Hepatocyte (in vitro differentiated cells): ENCODE measurements around the gene NUCKS1. TPM values are rescaled to one million over a fixed set of nuclear protein-coding genes. Genes with fewer than 3 reads are reported as not detected.

ENCODE experiments used
- DNase-seq: peaks from one replicate; pipeline ENCODE4 v3.0.0-alpha.2; 2016; ENCODE audit warnings: low spot score
- H2AFZ ChIP-seq: fragments of 200-600 bp; sonication (generic); 2 replicates; pipeline ENCODE4 v1.6.0; 2016; ENCODE audit warnings: antibody characterized with exemption, mild to moderate bottlenecking
- H3K27ac ChIP-seq: fragments of 200-600 bp; sonication (generic); 2 replicates; pipeline ENCODE4 v1.5.1; 2016; ENCODE audit warnings: mild to moderate bottlenecking
- H3K27me3 ChIP-seq: fragments of 200-600 bp; sonication (generic); 2 replicates; pipeline ENCODE4 v1.6.1; 2016
- H3K36me3 ChIP-seq: fragments of 200-600 bp; sonication (generic); replicated peaks from 2 replicates; pipeline ENCODE4 v1.5.1; 2016; ENCODE audit warnings: low read depth; ENCODE audit not compliant: insufficient read depth
- H3K4me1 ChIP-seq: fragments of 200-600 bp; sonication (generic); 2 replicates; pipeline ENCODE4 v1.5.1; 2016; ENCODE audit warnings: mild to moderate bottlenecking, moderate library complexity; ENCODE audit not compliant: insufficient read depth
- H3K4me2 ChIP-seq: fragments of 200-600 bp; sonication (generic); 2 replicates; pipeline ENCODE4 v1.6.0; 2016
- H3K4me3 ChIP-seq: fragments of 200-600 bp; sonication (generic); 2 replicates; pipeline ENCODE4 v1.5.1; 2016; ENCODE audit warnings: mild to moderate bottlenecking
- H3K79me2 ChIP-seq: fragments of 200-600 bp; sonication (generic); 2 replicates; pipeline ENCODE4 v1.6.0; 2017; ENCODE audit warnings: mild to moderate bottlenecking
- H3K9me2 ChIP-seq: fragments of 200-600 bp; sonication (generic); replicated peaks from 2 replicates; pipeline ENCODE4 v1.6.0; 2017; ENCODE audit warnings: mild to moderate bottlenecking; ENCODE audit not compliant: insufficient read depth
- H3K9me3 ChIP-seq: fragments of 200-600 bp; sonication (generic); 2 replicates; pipeline ENCODE4 v1.5.1; 2016; ENCODE audit warnings: low read depth, mild to moderate bottlenecking
- H4K20me1 ChIP-seq: fragments of 200-600 bp; sonication (generic); 2 replicates; pipeline ENCODE4 v1.6.0; 2016; ENCODE audit warnings: mild to moderate bottlenecking; ENCODE audit not compliant: insufficient read depth, poor library complexity, severe bottlenecking
- EZH2 ChIP-seq: fragments of 200-600 bp; sonication (generic); IDR thresholded peaks from 2 replicates; pipeline ENCODE4 v1.6.1; 2016; ENCODE audit warnings: antibody characterized with exemption, mild to moderate bottlenecking, borderline replicate concordance
- EZH2phosphoT487 ChIP-seq: fragments of 200-600 bp; sonication (generic); IDR thresholded peaks from one replicate; pipeline ENCODE4 v1.6.1; 2018; ENCODE audit warnings: antibody characterized with exemption, mild to moderate bottlenecking, low read depth, moderate library complexity; ENCODE audit not compliant: unreplicated experiment, severe bottlenecking
- WGBS: methylation state at CpG from one replicate; pipeline ENCODE4 v1.1.6; 2016; ENCODE audit warnings: low lambda C conversion rate; ENCODE audit errors: missing lambda C conversion rate; 5-methylcytosine and 5-hydroxymethylcytosine counted together
- polyA plus RNA-seq: library from polyadenylated mRNA; unstranded; fragments of >200 nt; fragmentation: Nextera tagmentation; extraction: Ambion mirVana; gene quantifications from 2 replicates; pipeline ENCODE4 v1.2.1, GENCODE V29; 2016
- total RNA-seq: library from RNA; depleted of rRNA; stranded (reverse); fragments of >200 nt; gene quantifications from 2 replicates; pipeline ENCODE4 v1.2.3, GENCODE V29; 2014
- TF ChIP-seq, protein P1 (sequence below): fragments of 200-600 bp; sonication (generic); IDR thresholded peaks from 2 replicates; pipeline ENCODE4 v1.5.1; 2016; ENCODE audit warnings: antibody characterized with exemption, mild to moderate bottlenecking; ENCODE audit not compliant: poor library complexity

Gene NUCKS1
- total and polyA plus RNA-seq, 2 experiments from 2014 or later, result 28.4 to 143 TPM

DNA sequence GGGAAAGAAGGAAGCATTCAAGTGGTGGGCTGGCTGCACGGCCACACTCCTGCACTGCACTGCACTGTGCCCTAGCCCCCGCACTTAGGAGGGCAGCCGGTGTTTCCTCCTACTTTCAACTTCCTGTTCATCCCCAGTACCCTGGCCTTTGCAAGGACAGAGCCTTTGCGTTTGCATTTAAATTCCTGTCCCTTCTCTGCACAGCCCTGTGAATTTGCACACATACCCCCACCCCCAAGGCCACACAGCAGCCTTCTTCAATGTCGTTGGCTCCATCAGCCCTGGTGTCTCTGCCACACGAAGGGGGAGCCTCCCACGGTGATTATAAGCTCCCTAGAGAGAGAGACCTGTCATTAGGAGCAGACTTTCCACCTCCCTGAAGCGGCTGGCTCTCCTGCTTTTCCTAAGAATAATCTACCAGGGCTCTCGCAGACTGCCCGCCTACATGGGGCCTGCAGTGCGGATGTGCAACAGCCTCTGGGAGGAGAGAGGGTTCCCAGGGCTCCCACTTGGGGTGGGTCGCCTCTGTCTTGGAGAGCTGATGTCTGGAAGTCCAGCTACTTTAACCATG lies 56.5 kb downstream of the NUCKS1 start:
- H3K4me1 ChIP-seq, result no peaks in the 10 kb centered on the region
- H3K4me2 ChIP-seq, result no peak overlapping the region
- TF ChIP-seq, protein P1, sequence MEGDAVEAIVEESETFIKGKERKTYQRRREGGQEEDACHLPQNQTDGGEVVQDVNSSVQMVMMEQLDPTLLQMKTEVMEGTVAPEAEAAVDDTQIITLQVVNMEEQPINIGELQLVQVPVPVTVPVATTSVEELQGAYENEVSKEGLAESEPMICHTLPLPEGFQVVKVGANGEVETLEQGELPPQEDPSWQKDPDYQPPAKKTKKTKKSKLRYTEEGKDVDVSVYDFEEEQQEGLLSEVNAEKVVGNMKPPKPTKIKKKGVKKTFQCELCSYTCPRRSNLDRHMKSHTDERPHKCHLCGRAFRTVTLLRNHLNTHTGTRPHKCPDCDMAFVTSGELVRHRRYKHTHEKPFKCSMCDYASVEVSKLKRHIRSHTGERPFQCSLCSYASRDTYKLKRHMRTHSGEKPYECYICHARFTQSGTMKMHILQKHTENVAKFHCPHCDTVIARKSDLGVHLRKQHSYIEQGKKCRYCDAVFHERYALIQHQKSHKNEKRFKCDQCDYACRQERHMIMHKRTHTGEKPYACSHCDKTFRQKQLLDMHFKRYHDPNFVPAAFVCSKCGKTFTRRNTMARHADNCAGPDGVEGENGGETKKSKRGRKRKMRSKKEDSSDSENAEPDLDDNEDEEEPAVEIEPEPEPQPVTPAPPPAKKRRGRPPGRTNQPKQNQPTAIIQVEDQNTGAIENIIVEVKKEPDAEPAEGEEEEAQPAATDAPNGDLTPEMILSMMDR, result no peak
- TF ChIP-seq EZH2 (no peak), EZH2phosphoT487 (no peak)
- no peaks in the 10 kb centered on the region for H4K20me1 ChIP-seq
- no peaks in the 10 kb centered on the region for H3K79me2 ChIP-seq
- H2AFZ ChIP-seq, result no peak overlapping the region
- H3K27me3 ChIP-seq, result no peaks in the 10 kb centered on the region
- H3K9me3 ChIP-seq, result no peaks in the 10 kb centered on the region
- H3K27ac ChIP-seq, result no peak overlapping the region
- H3K36me3 ChIP-seq, result no peaks in the 10 kb centered on the region
- H3K4me3 ChIP-seq, result no peak overlapping the region
- WGBS, result 54% methylated on average over 12 of the region's 12 CpGs
- DNase-seq, result no peak
- H3K9me2 ChIP-seq, result no peaks in the 10 kb centered on the region

- Histone ChIP-seq H3K4me2 (no peak overlapping the region), H3K79me2 (no peaks in the 10 kb centered on the region), H3K4me3 (no peak overlapping the region), H3K9me3 (no peaks in the 10 kb centered on the region), H3K9me2 (no peaks in the 10 kb centered on the region), H3K27ac (no peak overlapping the region), H3K27me3 (no peaks in the 10 kb centered on the region), H2AFZ (no peak overlapping the region), H4K20me1 (no peaks in the 10 kb centered on the region), H3K36me3 (no peaks in the 10 kb centered on the region), H3K4me1 (no peaks in the 10 kb centered on the region)
- no peak for DNase-seq
- WGBS, result 95% methylated on average over 6 of the region's 6 CpGs
- TF ChIP-seq EZH2phosphoT487 (no peak), EZH2 (no peak)
- TF ChIP-seq, protein P1, result no peak
Measured at GRCh38 chr1:205692423-205692822, 57.6 kb downstream of the NUCKS1 start.

GRCh38 chr1:205690122-205690756 lies 59.7 kb downstream of the NUCKS1 start:
- Histone ChIP-seq H2AFZ (no peak overlapping the region), H3K9me3 (no peaks in the 10 kb centered on the region), H3K79me2 (no peaks in the 10 kb centered on the region), H3K9me2 (no peaks in the 10 kb centered on the region), H4K20me1 (no peaks in the 10 kb centered on the region), H3K36me3 (no peaks in the 10 kb centered on the region), H3K27me3 (no peaks in the 10 kb centered on the region), H3K4me1 (no peaks in the 10 kb centered on the region), H3K4me3 (no peak overlapping the region), H3K4me2 (no peak overlapping the region), H3K27ac (no peak overlapping the region)
- TF ChIP-seq, protein P1, result no peak
- no peak for TF ChIP-seq EZH2
- TF ChIP-seq EZH2phosphoT487, result no peak
- WGBS, result 86% methylated on average over 8 of the region's 8 CpGs
- DNase-seq, result no peak
